Loucy (cell line): ENCODE results near the gene TMEM108.
A peak's percentile ranks its signal among the peaks of the same experiment; 100 is the strongest.

Experiments
- H2AFZ ChIP-seq: fragments of 200-600 bp; sonication (generic); 2 replicates; pipeline ENCODE4 v1.6.0; 2016; ENCODE audit warnings: antibody characterized with exemption, mild to moderate bottlenecking, low read length, moderate library complexity
- H3F3A ChIP-seq: fragments of 200-600 bp; 2 replicates; pipeline ENCODE4 v1.6.0; 2016; ENCODE audit warnings: antibody characterized with exemption, low read depth, mild to moderate bottlenecking
- H3K27me3 ChIP-seq: fragments of 200-600 bp; sonication (generic); 2 replicates; pipeline ENCODE4 v1.6.1; 2014; ENCODE audit warnings: low read length, mild to moderate bottlenecking; ENCODE audit not compliant: insufficient read depth, poor library complexity, severe bottlenecking
- H3K36me3 ChIP-seq: fragments of 200-600 bp; sonication (generic); 2 replicates; pipeline ENCODE4 v1.6.1; 2016; ENCODE audit warnings: low read length; ENCODE audit not compliant: insufficient read depth
- H3K4me1 ChIP-seq: fragments of 200-600 bp; sonication (generic); 2 replicates; pipeline ENCODE4 v1.5.1; 2014; ENCODE audit warnings: low read length, mild to moderate bottlenecking; ENCODE audit not compliant: insufficient read depth, poor library complexity, severe bottlenecking
- H3K4me2 ChIP-seq: fragments of 200-600 bp; sonication (generic); 2 replicates; pipeline ENCODE4 v1.6.0; 2014; ENCODE audit warnings: antibody characterized with exemption, low read length, low read depth, mild to moderate bottlenecking; ENCODE audit not compliant: poor library complexity, severe bottlenecking
- H3K4me3 ChIP-seq: fragments of 200-600 bp; sonication (generic); 2 replicates; pipeline ENCODE4 v1.5.1; 2014; ENCODE audit warnings: low read length, mild to moderate bottlenecking, mixed read lengths; ENCODE audit not compliant: poor library complexity, severe bottlenecking
- H3K79me2 ChIP-seq: fragments of 200-600 bp; sonication (generic); 2 replicates; pipeline ENCODE4 v1.6.1; 2014; ENCODE audit warnings: low read length; ENCODE audit not compliant: insufficient read depth
- H3K9ac ChIP-seq: fragments of 200-600 bp; sonication (generic); 2 replicates; pipeline ENCODE4 v1.6.0; 2014; ENCODE audit warnings: mild to moderate bottlenecking, low read depth, low read length, moderate library complexity; ENCODE audit not compliant: poor library complexity, severe bottlenecking
- H3K9me2 ChIP-seq: fragments of 200-600 bp; sonication (generic); replicated peaks from 2 replicates; pipeline ENCODE4 v1.6.1; 2016; ENCODE audit warnings: low read depth, low read length, mixed read lengths
- H3K9me3 ChIP-seq: fragments of 200-600 bp; sonication (generic); 2 replicates; pipeline ENCODE4 v1.6.1; 2014; ENCODE audit warnings: mild to moderate bottlenecking, antibody characterized with exemption, low read length, low read depth; ENCODE audit not compliant: insufficient read depth
- H4K20me1 ChIP-seq: fragments of 200-600 bp; sonication (generic); 2 replicates; pipeline ENCODE4 v1.6.0; 2014; ENCODE audit warnings: antibody characterized with exemption, low read length, mild to moderate bottlenecking; ENCODE audit not compliant: insufficient read depth, poor library complexity, severe bottlenecking
- EZH2phosphoT487 ChIP-seq: fragments of 200-600 bp; IDR thresholded peaks from 2 replicates; pipeline ENCODE4 v1.6.1; 2018; ENCODE audit warnings: antibody characterized with exemption, mild to moderate bottlenecking, moderate library complexity, borderline replicate concordance
- TF ChIP-seq, protein P1 (sequence below): fragments of 200-600 bp; sonication (generic); conservative IDR thresholded peaks from 2 replicates; pipeline ENCODE4 v1.5.1; 2014; ENCODE audit warnings: mild to moderate bottlenecking, antibody characterized with exemption, low read length

TMEM108 gene

DNA sequence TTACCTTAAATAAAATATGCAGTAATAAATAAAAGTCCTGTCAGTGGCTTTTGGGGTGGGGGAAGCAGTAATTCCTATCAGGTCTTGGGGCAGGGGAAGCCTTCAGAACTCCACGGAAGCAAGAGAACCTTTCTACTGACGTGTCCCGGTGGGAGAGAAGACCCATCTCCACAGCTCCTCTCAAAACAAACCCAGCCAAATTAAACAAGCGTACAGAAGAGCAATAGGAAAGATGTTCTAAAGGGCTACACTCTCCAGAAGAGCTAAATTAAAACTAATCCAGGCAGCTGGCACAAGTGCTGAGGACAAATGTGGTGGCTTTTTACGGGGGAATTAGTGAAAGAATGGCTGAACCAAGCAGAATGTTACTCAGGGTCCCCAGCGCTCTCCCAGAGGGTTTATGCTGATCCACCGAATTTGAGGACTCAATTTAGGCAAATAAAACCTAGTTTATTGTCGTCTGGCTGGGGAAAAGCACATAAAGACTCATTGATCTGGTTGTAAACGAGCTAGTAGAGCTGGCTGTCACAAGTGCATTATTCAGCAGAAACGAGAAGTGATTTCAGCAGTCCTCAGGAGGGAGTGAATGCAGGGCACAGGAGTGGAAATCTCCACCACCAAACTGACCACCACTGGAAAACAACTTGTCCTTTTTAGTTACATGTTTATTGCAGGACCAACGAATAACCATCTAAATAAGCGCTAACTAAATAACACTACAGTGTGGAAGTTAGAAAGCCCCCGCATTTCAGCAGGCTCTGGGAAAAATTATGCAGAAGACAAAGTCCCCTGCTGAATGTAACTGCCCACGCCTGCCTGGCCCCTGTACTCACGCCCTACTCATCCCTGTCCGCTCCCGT lies 375.2 kb downstream of the TMEM108 start:
- peaks cover 2% of the 10 kb centered on the region for H3K27me3 ChIP-seq
- no peaks in the 10 kb centered on the region for H3K79me2 ChIP-seq
- no peak overlapping the region for H3K4me2 ChIP-seq
- TF ChIP-seq, protein P1, sequence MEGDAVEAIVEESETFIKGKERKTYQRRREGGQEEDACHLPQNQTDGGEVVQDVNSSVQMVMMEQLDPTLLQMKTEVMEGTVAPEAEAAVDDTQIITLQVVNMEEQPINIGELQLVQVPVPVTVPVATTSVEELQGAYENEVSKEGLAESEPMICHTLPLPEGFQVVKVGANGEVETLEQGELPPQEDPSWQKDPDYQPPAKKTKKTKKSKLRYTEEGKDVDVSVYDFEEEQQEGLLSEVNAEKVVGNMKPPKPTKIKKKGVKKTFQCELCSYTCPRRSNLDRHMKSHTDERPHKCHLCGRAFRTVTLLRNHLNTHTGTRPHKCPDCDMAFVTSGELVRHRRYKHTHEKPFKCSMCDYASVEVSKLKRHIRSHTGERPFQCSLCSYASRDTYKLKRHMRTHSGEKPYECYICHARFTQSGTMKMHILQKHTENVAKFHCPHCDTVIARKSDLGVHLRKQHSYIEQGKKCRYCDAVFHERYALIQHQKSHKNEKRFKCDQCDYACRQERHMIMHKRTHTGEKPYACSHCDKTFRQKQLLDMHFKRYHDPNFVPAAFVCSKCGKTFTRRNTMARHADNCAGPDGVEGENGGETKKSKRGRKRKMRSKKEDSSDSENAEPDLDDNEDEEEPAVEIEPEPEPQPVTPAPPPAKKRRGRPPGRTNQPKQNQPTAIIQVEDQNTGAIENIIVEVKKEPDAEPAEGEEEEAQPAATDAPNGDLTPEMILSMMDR = no peak
- TF ChIP-seq EZH2phosphoT487 = no peak
- H4K20me1 ChIP-seq = no peaks in the 10 kb centered on the region
- H2AFZ ChIP-seq = peak overlapping the region; percentile 41; the same call in 1 of the 2 replicates
- H3K9me3 ChIP-seq = no peaks in the 10 kb centered on the region
- H3K4me3 ChIP-seq = no peak overlapping the region
- H3K4me1 ChIP-seq = no peaks in the 10 kb centered on the region
- H3K36me3 ChIP-seq = no peaks in the 10 kb centered on the region
- no peak overlapping the region for H3K9ac ChIP-seq
- no peaks in the 10 kb centered on the region for H3K9me2 ChIP-seq
- peaks cover 6% of the 10 kb centered on the region; the same call in 1 of the 2 replicates for H3F3A ChIP-seq

DNA sequence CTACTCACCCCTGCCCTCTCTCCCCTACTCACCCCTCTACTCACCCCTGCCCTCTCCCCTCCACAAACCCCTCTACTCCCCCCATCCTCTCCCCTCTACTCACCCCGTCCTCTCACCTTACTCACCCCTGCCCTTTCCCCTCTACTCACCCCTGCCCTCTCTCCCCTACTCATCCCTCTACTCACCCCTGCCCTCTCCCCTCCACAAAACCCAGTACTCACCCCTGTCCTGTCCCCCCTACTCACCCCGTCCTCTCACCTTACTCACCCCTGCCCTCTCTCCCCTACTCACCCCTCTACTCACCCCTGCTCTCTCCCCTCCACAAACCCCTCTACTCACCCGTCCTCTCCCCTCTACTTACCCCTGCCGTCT lies 375.8 kb downstream of the TMEM108 start:
- Histone ChIP-seq H3K4me3 (no peak overlapping the region), H3F3A (peaks cover 6% of the 10 kb centered on the region; the same call in 1 of the 2 replicates), H3K79me2 (no peaks in the 10 kb centered on the region), H3K27me3 (no peaks in the 10 kb centered on the region), H3K9ac (no peak overlapping the region), H2AFZ (no peak overlapping the region), H4K20me1 (no peaks in the 10 kb centered on the region), H3K4me1 (no peaks in the 10 kb centered on the region), H3K4me2 (no peak overlapping the region), H3K36me3 (no peaks in the 10 kb centered on the region), H3K9me2 (no peaks in the 10 kb centered on the region), H3K9me3 (no peaks in the 10 kb centered on the region)
- TF ChIP-seq, protein P1 = no peak
- no peak for TF ChIP-seq EZH2phosphoT487

DNA sequence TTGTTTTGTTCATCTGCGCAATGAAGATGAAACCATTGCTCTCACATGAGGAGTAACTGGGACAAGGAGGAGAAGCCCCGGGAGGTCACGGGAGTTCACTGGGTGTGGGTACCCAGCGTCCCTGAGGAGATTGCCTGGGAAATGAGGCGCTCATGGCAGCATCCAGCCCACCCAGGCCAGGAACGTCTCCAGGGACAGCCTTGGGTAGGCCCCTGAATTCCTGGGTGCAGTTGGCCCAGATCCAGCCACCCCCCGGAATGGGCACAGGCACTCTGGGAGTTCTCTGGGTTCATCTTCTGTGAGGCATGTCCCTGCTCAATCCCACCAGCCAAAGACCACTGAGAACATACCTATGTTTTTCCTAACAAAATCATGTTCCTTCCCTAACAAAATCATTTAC lies 380.2 kb downstream of the TMEM108 start:
- peaks cover 4% of the 10 kb centered on the region; the same call in 1 of the 2 replicates for H3F3A ChIP-seq
- no peak overlapping the region for H2AFZ ChIP-seq
- no peaks in the 10 kb centered on the region for H3K79me2 ChIP-seq
- no peak for TF ChIP-seq EZH2phosphoT487
- TF ChIP-seq, protein P1 = no peak
- H3K9me3 ChIP-seq = no peaks in the 10 kb centered on the region
- no peak overlapping the region for H3K9ac ChIP-seq
- no peaks in the 10 kb centered on the region for H3K27me3 ChIP-seq
- H3K36me3 ChIP-seq = no peaks in the 10 kb centered on the region
- no peaks in the 10 kb centered on the region for H3K4me1 ChIP-seq
- H3K4me2 ChIP-seq = no peak overlapping the region
- H3K9me2 ChIP-seq = no peaks in the 10 kb centered on the region
- no peak overlapping the region for H3K4me3 ChIP-seq
- no peaks in the 10 kb centered on the region for H4K20me1 ChIP-seq
